Fibroblast of lung (primary cell): ENCODE measurements around the gene DCAF6.

Experiments used
- CTCF ChIP-seq, 2 donors: IDR thresholded peaks in 1 of 2; conservative IDR thresholded peaks in 1 of 2; 1 replicate in 1 of 2; 2 replicates in 1 of 2; pipeline ENCODE4 v1.5.1; 2011 to 2012; ENCODE audit warnings: low read length in 2 of 2, control low read depth in 1 of 2, inconsistent platforms in 1 of 2, low read depth in 1 of 2, mild to moderate bottlenecking in 1 of 2
- EZH2 ChIP-seq: IDR thresholded peaks from 2 replicates; pipeline ENCODE4 v1.5.1; 2012; ENCODE audit warnings: low read length, control low read depth, mild to moderate bottlenecking; ENCODE audit errors: missing control alignments

GRCh38 chr1:167996266-167996665, 59.8 kb downstream of the DCAF6 start:
- TF ChIP-seq CTCF (conservative IDR thresholded peaks at IDR 0.05 in 1 of 2, IDR thresholded peaks at IDR 0.05 in 1 of 2; ENCODE audit: low read depth in 1 of 2, low read length in 2 of 2) (no peak), EZH2 (no peak)
